Epithelial cell of esophagus (primary cell): ENCODE measurements around the gene DCAF17.

ENCODE experiments used
- DNase-seq: peaks from one replicate; pipeline ENCODE4 v3.0.0; 2010; ENCODE audit warnings: low read depth
- H3K4me3 ChIP-seq: 2 replicates; pipeline ENCODE4 v1.5.1; 2011; ENCODE audit warnings: mild to moderate bottlenecking, low read length, control low read depth
- TF ChIP-seq, protein P1 (sequence below): IDR thresholded peaks from 2 replicates; pipeline ENCODE4 v1.5.1; 2011; ENCODE audit warnings: low read depth, mild to moderate bottlenecking, low read length, control low read depth, inconsistent platforms; ENCODE audit not compliant: insufficient read depth; ENCODE audit errors: missing control alignments

DCAF17 gene

DNA sequence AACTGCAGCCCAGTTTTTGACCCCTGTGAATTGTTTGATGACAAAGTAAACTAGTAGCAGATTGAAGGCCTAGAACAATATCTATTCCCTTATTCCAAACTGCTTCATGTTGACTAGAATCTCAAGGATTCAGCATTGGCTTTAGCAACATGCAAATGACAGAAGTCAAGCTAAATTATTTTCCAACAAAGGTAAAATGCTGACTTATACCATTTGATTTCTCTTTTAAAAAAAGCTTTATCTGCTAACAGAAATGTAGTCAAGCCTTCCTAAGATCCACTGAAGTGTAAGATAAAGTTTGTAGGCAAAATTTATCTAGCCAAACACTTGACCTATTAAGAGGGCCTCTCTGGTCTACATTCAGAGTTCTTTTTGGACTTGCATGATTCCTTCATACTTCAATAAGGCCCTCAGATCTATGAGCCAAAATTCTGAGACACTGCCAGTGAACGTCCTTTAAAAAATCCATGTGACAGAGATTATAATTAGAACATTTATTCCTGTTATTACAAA is 78.7 kb downstream of the DCAF17 start:
- no peak overlapping the region for H3K4me3 ChIP-seq
- TF ChIP-seq, protein P1, sequence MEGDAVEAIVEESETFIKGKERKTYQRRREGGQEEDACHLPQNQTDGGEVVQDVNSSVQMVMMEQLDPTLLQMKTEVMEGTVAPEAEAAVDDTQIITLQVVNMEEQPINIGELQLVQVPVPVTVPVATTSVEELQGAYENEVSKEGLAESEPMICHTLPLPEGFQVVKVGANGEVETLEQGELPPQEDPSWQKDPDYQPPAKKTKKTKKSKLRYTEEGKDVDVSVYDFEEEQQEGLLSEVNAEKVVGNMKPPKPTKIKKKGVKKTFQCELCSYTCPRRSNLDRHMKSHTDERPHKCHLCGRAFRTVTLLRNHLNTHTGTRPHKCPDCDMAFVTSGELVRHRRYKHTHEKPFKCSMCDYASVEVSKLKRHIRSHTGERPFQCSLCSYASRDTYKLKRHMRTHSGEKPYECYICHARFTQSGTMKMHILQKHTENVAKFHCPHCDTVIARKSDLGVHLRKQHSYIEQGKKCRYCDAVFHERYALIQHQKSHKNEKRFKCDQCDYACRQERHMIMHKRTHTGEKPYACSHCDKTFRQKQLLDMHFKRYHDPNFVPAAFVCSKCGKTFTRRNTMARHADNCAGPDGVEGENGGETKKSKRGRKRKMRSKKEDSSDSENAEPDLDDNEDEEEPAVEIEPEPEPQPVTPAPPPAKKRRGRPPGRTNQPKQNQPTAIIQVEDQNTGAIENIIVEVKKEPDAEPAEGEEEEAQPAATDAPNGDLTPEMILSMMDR = no peak
- no peak for DNase-seq

DNA sequence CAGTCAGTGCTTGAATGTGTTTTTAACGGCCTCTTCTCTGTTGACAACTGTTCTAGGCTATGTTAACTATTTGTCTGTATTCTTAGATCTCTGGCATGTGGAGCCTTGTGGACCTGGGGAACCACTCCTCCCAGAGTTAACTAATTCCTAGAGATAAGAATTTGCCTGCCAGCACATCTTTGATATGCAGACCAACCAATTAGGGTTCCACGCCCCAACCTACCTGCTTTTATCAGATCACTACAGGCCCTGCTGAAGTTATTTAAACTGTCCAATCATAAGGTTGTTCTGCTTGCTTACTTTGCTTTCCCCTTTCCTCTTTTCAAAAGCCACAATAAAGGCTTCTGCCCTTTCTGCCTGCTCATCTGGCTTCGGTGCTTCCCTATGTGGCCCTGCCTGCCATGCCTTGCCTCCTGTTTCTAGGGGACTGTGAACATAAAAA is 79.7 kb downstream of the DCAF17 start:
- DNase-seq = no peak
- TF ChIP-seq, protein P1 = no peak
- H3K4me3 ChIP-seq = no peak overlapping the region

DNA sequence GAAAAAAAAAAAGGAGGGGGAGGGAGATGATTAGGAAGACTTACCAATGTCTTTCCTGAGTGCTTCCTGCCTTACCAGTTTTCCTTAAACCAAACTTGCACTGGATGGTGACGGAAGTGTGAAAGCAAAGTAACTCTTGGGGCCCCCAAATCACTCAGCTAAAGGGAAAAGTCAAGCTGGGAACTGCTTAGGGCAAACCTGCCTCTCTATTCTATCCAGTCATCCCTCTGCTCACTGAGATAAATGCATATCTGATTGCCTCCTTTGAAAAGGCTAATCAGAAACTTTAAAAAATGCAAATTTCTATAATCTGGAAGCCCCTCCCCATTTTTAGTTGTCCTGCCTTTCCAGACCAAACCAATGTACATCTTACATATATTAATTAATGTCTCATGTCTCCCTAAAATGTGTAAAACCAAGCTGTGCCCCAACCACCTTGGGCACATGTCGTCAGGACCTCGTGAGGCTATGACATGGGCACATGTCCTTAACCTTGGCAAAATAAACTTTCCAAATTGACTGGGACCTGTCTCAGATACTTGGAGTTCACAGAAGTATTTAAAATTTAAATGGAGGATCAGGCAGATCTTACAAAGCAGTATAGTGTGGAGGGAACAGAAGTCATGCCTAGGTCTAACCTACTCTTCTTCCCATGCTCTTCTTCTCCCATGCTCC is 81.0 kb downstream of the DCAF17 start:
- H3K4me3 ChIP-seq = no peak overlapping the region
- TF ChIP-seq, protein P1 = no peak
- no peak for DNase-seq

DNA sequence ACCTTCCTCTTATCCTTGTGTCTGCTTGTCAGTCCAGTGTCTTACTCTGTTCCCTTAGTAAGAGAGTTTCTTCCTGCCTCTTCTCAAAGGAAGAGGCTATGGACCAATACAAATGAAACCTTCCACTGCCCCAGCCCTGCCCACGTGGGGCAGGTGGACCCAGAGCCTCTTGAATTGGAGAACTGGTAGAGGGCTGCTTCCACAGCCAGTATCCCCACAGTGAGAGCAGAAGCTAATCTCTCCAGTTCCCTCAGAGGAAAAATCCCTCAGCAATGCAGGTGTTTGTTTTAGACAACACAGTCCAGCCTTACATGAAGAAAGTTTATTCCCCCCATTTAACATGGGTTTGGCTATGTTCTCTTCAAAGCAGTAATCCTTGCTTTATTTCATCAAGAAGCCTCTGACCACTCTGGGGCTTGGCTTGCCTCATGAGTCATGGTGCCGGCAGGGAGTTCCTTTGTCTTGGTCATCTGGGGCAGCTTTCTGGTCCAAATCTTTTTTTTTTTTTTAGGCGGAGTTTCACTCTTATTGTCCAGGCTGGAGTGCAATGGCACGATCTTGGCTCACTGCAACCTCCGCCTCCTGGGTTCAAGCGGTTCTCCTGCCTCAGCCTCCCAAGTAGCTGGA is 81.8 kb downstream of the DCAF17 start:
- H3K4me3 ChIP-seq = no peak overlapping the region
- TF ChIP-seq, protein P1 = no peak
- DNase-seq = peak; percentile 40

DNA sequence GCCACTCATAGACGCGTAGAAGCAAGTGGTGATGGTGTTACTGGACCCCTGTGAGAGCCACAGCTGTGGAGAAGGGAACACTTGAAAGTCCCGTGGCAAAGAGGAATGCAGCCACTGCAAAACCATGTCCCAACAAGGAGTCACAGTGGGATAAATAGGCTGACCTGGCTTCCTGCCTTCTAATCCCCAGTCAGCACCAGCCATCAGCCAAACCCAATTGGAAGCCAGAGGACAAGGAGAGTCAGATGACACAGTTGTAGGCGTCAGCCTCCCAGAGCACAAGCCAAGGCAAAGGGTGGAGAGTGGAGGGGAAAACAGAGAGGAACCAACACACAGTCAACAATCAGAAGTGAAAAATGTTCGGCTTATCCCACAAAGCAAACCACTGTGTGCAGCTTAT is 82.8 kb downstream of the DCAF17 start:
- DNase-seq = no peak
- H3K4me3 ChIP-seq = no peak overlapping the region
- TF ChIP-seq, protein P1 = no peak

DNA sequence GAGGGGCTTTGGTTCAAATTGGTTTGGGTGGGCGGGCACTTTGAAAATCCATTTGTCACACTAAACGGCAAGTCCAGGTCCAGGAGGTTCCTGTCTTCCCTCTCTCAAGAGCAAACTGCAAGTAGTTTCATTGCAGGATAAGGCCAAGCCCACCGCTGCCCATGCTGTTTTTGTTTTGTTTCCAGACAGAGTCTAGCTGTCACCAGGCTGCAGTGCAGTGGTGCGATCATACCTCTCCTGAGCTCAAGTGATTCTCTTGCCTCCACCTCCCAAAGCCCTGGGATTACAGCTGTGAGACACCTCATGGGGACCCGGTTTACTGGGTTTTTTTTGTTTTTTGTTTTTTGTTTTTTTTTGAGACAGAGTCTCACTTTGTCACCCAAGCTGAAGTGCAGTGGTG is 86.4 kb downstream of the DCAF17 start:
- TF ChIP-seq, protein P1 = no peak
- no peak for DNase-seq
- no peak overlapping the region for H3K4me3 ChIP-seq
